Keratinocyte (primary cell): ENCODE results near the gene NTMT1. TPM values are rescaled to one million over a fixed set of nuclear protein-coding genes. Genes with fewer than 3 reads are reported as not detected.

Source experiments
- DNase-seq: peaks from one replicate; pipeline ENCODE4 v3.0.0-alpha.2; 2011; ENCODE audit warnings: low read depth, missing footprints, low spot score
- FAIRE-seq: peaks from 2 replicates; lab custom pipeline; 2011; peaks lifted over from hg19 to GRCh38; lab: Jason Lieb, UNC
- H2AFZ ChIP-seq: 2 replicates; pipeline ENCODE4 v1.6.0; 2012; ENCODE audit warnings: low read length, control low read depth, inconsistent platforms; ENCODE audit not compliant: control insufficient read depth
- H3K27ac ChIP-seq: 2 replicates; pipeline ENCODE4 v1.5.1; 2011; ENCODE audit warnings: low read length; ENCODE audit not compliant: control insufficient read depth, insufficient read depth
- H3K27me3 ChIP-seq: 3 replicates; pipeline ENCODE4 v1.6.0; 2011; ENCODE audit warnings: low read length; ENCODE audit not compliant: control insufficient read depth, insufficient read depth; ENCODE audit errors: extremely low read depth
- H3K36me3 ChIP-seq, 2 experiments: 2 replicates in 1 of 2; 3 replicates in 1 of 2; pipeline ENCODE4 v1.5.1; 2011; ENCODE audit warnings: low read length in 2 of 2, mild to moderate bottlenecking in 1 of 2; ENCODE audit not compliant: control insufficient read depth in 2 of 2, insufficient read depth in 2 of 2; ENCODE audit errors: extremely low read depth in 1 of 2
- H3K4me1 ChIP-seq: 3 replicates; pipeline ENCODE4 v1.5.1; 2011; ENCODE audit warnings: low read length; ENCODE audit not compliant: control insufficient read depth, insufficient read depth; ENCODE audit errors: extremely low read depth
- H3K4me2 ChIP-seq: 3 replicates; pipeline ENCODE4 v1.6.0; 2011; ENCODE audit warnings: low read depth, low read length; ENCODE audit not compliant: control insufficient read depth, insufficient read depth; ENCODE audit errors: extremely low read depth
- H3K4me3 ChIP-seq, 3 experiments: fragments of 200-600 bp in 1 of 3; sonication (generic) in 1 of 3; 2 replicates in 2 of 3; 3 replicates in 1 of 3; pipeline ENCODE4 v1.5.1; 2011 to 2016; ENCODE audit warnings: low read length in 3 of 3, mild to moderate bottlenecking in 3 of 3, control low read depth in 2 of 3, inconsistent platforms in 1 of 3, low read depth in 1 of 3, mixed read lengths in 1 of 3, mixed run types in 1 of 3, moderate library complexity in 1 of 3; ENCODE audit not compliant: control insufficient read depth in 2 of 3, insufficient read depth in 2 of 3; ENCODE audit errors: extremely low read depth in 1 of 3
- H3K79me2 ChIP-seq: 2 replicates; pipeline ENCODE4 v1.6.0; 2012; ENCODE audit warnings: low read length; ENCODE audit not compliant: control insufficient read depth, insufficient read depth
- H3K9ac ChIP-seq: 3 replicates; pipeline ENCODE4 v1.6.0; 2011; ENCODE audit warnings: low read length; ENCODE audit not compliant: control insufficient read depth, insufficient read depth; ENCODE audit errors: extremely low read depth
- H3K9me1 ChIP-seq: 3 replicates; pipeline ENCODE4 v1.6.0; 2011; ENCODE audit warnings: low read length; ENCODE audit not compliant: control insufficient read depth, insufficient read depth; ENCODE audit errors: extremely low read depth
- H3K9me3 ChIP-seq: 2 replicates; pipeline ENCODE4 v1.5.1; 2012; ENCODE audit warnings: low read depth, low read length; ENCODE audit not compliant: control insufficient read depth
- H4K20me1 ChIP-seq: 3 replicates; pipeline ENCODE4 v1.6.0; 2011; ENCODE audit warnings: low read length; ENCODE audit not compliant: control insufficient read depth, insufficient read depth; ENCODE audit errors: extremely low read depth
- CTCF ChIP-seq, 3 experiments: IDR thresholded peaks in 1 of 3; conservative IDR thresholded peaks in 1 of 3; optimal IDR thresholded peaks in 1 of 3; 2 replicates in 2 of 3; 3 replicates in 1 of 3; pipeline versions ENCODE3 to v1.5.1; 2011; ENCODE audit warnings: low read length in 3 of 3, mild to moderate bottlenecking in 3 of 3, moderate library complexity in 2 of 3, control low read depth in 1 of 3, inconsistent platforms in 1 of 3; ENCODE audit not compliant: insufficient read depth in 2 of 3; ENCODE audit errors: extremely low read depth in 1 of 3
- EZH2 ChIP-seq: IDR thresholded peaks from one replicate; pipeline ENCODE4 v1.6.1; 2012; ENCODE audit warnings: inconsistent platforms, mild to moderate bottlenecking, low read length, moderate library complexity
- dilution Hi-C: fragments of 300-500 bp; cut with MboI; formaldehyde crosslinking; loops from one replicate; pipeline ENCODE4 v1.7.0; 2020; ENCODE audit warnings: low sequenced_read_pairs; ENCODE audit not compliant: extremely low pct_ligation_motif_present
- polyA plus RNA-seq, 5 experiments: library from polyadenylated mRNA; depleted of rRNA in 3 of 5; stranded (reverse) in 3 of 5; stranded (forward) in 1 of 5; unstranded in 1 of 5; fragments of >200 nt; gene quantifications; 1 replicate in 1 of 5; 2 replicates in 3 of 5; 3 replicates in 1 of 5; pipeline versions ENCODE4 v1.2.1 to v1.2.3, GENCODE V29; 2011 to 2012; ENCODE audit warnings: missing spikeins in 2 of 5, low read depth in 1 of 5, low replicate concordance in 1 of 5

Gene NTMT1
- polyA plus RNA-seq, 1 donor (not counting 4 experiments of a cell fraction or from before 2014, with no cell fraction given), result 50.2 TPM

GRCh38 chr9:129646252-129646651, 20.3 kb downstream of the NTMT1 start:
- Histone ChIP-seq H3K4me3 (no peak overlapping the region), H3K27ac (no peak overlapping the region), H3K9me1 (no peaks in the 10 kb centered on the region), H3K9ac (no peak overlapping the region), H3K36me3 (no peaks in the 10 kb centered on the region), H3K4me2 (no peak overlapping the region), H4K20me1 (peaks cover under 1% of the 10 kb centered on the region), H3K9me3 (no peaks in the 10 kb centered on the region), H3K4me1 (peaks cover 11% of the 10 kb centered on the region), H2AFZ (no peak overlapping the region), H3K27me3 (no peaks in the 10 kb centered on the region), H3K79me2 (peaks cover 6% of the 10 kb centered on the region)
- no peak for DNase-seq
- TF ChIP-seq CTCF (optimal IDR thresholded peaks at IDR 0.05 in 1 of 3, IDR thresholded peaks at IDR 0.05 in 1 of 3, conservative IDR thresholded peaks at IDR 0.05 in 1 of 3; ENCODE audit: extremely low read depth in 1 of 3, insufficient read depth in 2 of 3, low read length in 3 of 3) (no peak), EZH2 (no peak)
- dilution Hi-C loops, result no loop called here
- FAIRE-seq, result no peak

GRCh38 chr9:129646654-129647053, 20.7 kb downstream of the NTMT1 start:
- H3K27me3 ChIP-seq, result no peaks in the 10 kb centered on the region
- no peak overlapping the region for H3K27ac ChIP-seq
- H4K20me1 ChIP-seq, result no peaks in the 10 kb centered on the region
- FAIRE-seq (no peak), DNase-seq (no peak)
- no peak overlapping the region for H3K4me2 ChIP-seq
- H3K36me3 ChIP-seq, result no peaks in the 10 kb centered on the region
- H3K9me3 ChIP-seq, result no peaks in the 10 kb centered on the region
- H3K4me1 ChIP-seq, result peaks cover 11% of the 10 kb centered on the region
- H2AFZ ChIP-seq, result no peak overlapping the region
- H3K79me2 ChIP-seq, result peaks cover 2% of the 10 kb centered on the region
- no peak for TF ChIP-seq EZH2
- no peak for TF ChIP-seq CTCF (optimal IDR thresholded peaks at IDR 0.05 in 1 of 3, IDR thresholded peaks at IDR 0.05 in 1 of 3, conservative IDR thresholded peaks at IDR 0.05 in 1 of 3; ENCODE audit: extremely low read depth in 1 of 3, insufficient read depth in 2 of 3, low read length in 3 of 3)
- H3K9ac ChIP-seq, result no peak overlapping the region
- dilution Hi-C loops, result no loop called here
- no peak overlapping the region for H3K4me3 ChIP-seq
- no peaks in the 10 kb centered on the region for H3K9me1 ChIP-seq
